GM19193 (cell line): ENCODE data around the gene HACD3.

Source experiments
- POLR2A ChIP-seq: IDR thresholded peaks from 4 replicates; pipeline ENCODE4 v1.6.1; 2011; ENCODE audit not compliant: insufficient read depth, insufficient read length; ENCODE audit errors: extremely low read depth

The HACD3 gene

DNA sequence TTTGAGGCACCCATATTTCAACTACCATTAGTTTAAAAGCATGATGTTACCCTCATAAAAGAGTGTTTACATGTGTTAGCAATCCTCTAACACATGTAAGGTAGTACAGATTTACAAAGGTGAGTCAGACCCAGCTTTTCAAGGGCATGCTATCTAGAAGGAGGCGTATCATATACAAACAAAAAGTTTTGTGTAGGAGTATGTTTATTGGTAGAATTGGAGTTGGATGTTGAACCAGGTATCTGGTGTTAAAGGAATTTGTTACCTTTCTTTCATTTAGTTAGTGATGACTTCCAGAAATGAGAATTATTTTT lies 2.4 kb downstream of the HACD3 start:
- TF ChIP-seq POLR2A: no peak

DNA sequence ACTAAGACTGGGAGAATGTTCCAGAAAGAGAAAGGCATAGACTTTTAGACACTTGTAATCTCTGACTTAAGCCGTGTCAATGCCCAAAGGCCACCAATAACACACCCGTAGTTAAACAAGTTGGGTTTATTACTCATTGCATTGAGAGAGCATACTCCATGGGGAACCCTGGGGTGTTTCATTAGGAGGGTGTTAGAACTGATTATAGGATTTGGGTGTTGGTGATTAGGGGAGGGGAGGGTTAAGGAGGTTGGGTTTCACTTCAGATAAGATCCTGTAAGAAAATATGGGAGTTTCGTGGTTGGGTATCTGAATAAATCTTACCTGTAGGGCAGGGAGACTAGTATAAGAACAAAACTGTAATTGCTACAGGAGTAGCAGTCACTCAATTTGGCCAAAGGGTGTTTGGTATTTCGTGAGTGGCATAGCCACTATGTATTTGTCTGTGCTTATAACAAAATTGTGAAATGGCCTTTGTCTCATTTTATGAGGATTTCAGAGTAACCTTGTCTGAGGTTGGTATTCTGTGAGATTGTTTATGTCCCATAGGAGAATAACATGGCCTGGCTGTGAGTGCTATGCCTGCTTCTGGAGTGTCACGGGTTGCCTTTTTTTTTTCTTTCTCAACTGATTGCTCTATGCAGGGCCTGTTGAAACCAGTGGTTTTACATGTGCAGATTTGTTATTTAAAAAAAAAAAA lies 2.9 kb downstream of the HACD3 start:
- no peak for TF ChIP-seq POLR2A

DNA sequence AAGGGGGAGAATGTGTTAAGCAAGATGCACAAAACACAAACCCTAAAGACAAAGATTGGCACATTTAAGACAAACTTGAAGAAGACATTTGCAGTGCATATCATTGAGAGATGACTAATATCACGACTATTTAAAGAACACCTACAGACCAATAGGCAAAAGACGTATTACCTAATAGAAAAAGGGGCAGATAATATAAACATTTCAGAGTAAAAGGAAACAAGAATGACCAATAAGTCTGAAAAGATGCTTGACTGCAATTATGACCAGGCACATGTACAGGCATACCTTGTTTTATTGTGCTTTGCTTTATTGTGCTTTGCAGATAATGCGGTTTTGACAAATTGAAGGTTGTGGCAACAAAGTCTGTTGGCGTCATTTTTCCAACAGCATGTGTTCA lies 4.9 kb downstream of the HACD3 start:
- no peak for TF ChIP-seq POLR2A

DNA sequence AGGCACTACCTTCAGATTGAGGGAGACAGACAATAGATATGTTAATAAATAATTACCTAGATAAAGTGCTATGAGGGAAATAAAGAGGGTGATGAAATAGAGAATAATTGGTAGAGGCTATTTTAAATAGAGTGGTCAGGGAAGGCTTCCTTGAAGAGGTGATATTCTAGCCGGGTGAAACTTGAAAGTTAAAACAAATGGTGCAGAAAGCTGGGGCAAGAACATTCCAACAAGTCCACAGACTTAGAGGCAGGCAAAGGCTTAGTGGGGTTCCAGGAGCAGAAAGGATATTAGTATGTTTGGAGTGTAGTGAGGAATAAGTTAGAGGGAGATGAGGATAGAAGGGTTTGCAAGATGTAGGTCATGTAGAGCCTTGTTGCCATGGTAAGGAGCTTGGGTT lies 10.1 kb downstream of the HACD3 start:
- TF ChIP-seq POLR2A: no peak

DNA sequence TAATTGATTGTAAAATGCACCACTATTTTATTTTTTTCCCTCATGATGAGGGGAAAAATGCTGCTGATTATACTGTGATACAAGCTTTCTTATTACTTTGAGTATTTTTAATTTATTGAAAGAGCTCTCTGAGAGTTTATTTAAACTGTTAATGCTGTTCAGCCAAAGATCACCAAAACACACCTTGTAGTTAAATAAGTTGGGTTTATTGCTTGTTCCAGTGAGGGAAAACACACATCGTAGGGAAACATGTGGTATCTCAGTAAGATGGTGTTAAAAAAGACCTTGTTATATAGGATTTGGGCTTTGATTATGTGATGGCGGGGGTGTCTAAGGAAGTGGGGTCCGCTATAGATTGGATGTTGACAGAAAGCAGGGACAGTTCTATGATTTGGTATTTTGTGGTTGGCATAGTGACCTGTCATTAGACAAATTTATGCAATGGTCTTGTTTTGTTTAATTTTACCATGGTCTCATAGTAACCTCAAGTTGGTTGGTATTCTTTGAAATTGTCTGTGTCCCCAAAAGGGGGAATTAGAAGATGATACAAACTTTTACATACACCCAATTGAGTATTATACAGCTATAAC lies 11.1 kb downstream of the HACD3 start:
- TF ChIP-seq POLR2A: no peak

DNA sequence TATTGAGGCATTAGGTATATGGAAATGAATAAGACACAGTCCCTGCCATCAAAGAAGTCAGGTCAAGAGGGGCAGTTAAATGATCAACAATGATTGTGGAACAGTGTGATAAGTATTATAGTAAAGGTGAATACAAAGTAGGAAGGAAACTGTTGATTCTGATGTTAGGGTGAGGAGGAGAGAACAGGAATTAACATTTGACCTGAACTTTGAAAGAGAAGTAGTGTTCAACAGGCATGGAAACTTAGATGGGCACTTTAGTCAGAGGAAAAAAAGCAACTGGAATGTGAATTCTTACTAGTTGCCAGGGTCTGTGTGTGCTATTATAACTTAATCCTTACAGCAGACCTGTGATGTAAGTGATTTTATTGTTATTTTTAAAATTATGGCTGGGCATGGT lies 17.6 kb downstream of the HACD3 start:
- no peak for TF ChIP-seq POLR2A

DNA sequence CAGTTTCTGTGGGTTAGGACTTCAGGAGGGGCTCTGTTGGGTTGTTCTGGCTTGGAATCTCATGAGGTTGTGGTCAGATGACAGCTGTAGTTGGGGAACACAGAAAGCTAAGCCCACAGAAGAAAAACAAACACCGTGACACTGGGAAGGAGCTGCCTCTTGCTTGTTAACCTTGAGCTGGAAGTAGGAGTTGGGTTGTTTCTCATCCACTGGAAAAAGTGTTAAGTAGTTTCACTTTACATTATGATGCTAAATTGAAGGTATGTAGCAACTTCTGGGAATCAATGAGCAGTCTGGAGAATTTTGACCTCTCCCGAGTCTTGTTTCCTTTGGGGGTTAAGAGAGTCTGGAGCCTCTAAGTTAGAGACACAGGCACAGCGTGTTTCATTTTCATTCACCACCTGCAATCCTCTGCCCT lies 20.4 kb downstream of the HACD3 start:
- TF ChIP-seq POLR2A: no peak

DNA sequence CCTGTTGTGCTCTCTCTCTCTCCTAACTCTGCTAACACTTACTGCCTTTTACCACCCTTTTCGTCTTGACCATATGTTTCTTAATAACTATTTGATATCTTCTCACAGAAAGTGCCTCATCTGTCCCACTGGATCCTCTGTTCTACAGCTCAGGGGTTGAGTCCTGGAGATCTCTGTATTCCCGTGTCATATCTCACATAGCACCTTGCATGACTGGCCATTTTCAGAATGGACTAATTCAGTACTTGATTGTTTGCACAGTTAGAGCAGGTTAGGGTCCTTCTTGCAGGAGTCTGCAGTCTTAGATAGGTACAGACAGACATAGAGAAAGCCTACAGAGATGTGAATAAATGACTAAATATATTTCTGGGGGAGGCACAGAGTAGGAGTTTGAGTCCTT lies 20.9 kb downstream of the HACD3 start:
- no peak for TF ChIP-seq POLR2A

DNA sequence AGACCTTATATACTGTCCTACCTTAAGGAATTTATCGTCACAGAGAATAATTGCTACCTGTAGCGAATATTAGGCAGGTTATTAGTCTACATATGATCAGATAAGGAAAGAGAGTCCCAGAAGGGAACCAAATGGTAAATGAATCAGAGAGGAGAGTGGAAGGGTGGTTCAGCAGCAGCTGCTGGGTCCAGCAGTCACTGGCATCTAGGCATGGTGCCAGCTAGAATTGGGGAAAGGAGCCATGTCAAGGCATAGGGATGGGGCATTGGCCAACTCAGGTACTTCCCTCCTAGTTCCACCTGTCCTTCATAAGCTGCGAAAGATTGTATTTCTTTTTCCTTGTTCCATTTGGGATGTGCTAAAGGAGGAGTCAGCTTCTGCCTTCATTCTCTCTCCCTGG lies 23.4 kb downstream of the HACD3 start:
- TF ChIP-seq POLR2A: no peak

DNA sequence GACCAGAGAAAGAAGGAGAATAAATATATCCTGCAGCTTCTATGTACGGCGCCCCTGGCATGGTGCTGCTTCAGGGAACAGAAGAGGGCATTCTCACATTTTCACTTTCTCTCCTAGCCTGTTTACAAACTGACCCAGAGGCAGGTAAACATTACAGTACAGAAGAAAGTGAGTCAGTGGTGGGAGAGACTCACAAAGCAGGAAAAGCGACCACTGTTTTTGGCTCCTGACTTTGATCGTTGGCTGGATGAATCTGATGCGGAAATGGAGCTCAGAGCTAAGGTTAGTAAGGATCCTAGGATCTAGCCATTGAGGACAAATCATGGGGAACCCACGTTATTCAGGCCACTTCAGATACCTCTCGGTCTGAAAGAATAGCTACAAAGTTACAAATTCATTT lies 26.4 kb downstream of the HACD3 start:
- no peak for TF ChIP-seq POLR2A

DNA sequence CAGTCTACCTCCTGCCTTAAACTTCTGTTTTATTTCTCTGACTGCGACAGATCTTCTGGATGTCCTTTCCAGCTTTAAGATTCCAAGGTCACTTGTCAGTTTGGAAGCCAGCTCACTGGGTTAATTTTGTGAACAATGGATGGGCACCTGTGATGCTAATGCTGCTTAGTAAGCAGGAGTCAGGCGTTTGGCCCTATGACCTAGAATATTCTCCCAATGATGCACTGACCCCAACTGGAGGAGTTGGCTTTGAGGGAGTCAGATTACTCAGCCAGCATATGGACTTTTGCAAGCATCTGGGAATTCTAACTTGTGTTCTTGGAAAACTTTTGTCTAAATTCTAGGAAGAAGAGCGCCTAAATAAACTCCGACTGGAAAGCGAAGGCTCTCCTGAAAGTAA lies 28.1 kb downstream of the HACD3 start:
- TF ChIP-seq POLR2A: no peak

DNA sequence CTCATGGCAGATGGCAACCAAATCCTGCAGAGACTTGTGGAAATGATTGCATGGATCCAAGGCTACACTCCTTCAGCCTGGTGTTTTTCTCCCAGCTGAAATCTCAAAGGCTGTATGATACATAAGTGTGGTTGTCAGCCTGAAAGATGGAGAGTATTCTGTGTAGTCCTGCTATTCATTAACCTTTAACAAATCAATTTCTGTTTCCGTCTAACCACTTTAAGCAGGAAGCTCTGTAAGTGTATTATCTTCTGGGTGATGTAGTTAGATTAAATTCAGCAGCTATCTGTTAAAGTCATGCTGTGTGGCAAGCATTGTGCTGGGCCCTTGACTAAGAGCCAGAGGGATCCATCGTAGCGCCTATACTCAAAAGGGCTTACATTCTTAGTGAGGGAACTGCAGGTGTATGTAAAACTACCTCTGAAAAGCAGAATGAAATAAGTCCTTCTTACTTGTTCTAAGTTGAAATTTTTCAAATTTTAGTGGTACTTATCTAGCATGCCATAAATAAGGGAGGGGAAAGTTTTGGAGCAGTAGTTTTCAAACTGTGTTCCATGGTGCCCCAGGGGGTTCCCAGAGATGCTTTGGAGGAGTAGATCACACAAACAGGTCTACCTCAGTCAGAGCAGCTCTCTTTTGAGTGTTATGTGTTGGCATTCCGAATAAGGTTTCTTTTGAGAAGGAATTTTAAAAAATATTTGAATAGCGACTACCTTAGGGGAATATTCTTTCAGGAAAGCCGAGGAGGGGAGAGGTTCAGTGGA lies 28.9 kb downstream of the HACD3 start:
- no peak for TF ChIP-seq POLR2A

DNA sequence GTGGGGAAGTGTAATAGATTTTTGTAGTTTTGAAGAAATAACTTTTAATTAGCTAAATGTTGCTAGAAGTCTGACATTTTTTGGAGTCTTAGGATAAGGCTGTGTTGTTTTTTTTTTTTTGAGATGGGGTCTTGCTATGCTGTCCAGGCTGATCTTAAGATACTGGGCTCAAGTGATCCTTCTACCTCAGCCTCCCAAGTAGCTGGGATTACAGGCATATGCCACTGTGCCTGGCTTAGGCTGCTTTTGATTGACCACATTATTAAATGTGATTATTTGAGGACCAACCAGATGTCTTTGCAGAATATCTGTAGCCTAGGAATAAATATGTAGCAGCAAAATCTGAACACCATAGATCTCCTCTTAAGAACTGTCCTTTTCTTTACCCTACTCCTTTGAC lies 29.7 kb downstream of the HACD3 start:
- TF ChIP-seq POLR2A: no peak

DNA sequence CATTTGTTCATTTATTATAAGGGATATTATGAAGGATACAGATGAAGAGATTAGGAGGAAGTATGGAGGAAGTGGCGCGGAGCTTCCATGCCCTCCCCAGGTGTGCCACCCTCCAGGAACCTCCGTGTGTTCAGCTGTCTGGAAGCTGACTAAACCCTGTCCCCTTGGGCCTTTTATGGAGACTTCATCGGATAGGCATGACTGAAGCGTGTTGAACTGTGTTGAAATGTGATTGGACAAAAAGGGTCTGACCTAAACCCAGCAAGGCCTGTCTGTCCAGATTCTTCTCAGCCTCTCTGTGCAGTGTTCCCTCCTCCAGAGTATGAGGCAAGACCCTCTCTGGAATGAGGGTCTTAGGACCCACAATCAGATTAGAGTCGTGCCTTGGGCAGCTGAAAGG lies 31.7 kb downstream of the HACD3 start:
- no peak for TF ChIP-seq POLR2A

DNA sequence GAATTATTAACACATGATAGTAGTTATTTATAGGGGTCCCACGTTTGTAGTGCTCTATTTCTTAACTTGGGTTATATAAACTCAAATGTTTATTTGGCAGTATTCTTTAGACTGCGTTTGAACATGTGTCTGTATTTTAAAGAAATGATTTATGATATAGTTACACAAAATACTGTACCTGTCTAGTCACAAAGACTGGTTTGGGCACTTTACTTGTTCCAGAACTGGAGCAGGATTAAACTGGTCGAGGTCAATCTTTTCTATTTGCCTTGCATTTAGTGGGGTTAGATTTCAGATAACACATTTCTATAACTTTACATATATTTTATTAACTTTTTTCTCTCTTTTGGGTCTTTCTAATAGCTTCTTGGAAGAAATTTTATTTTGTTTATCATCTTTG lies 39.5 kb downstream of the HACD3 start:
- no peak for TF ChIP-seq POLR2A

DNA sequence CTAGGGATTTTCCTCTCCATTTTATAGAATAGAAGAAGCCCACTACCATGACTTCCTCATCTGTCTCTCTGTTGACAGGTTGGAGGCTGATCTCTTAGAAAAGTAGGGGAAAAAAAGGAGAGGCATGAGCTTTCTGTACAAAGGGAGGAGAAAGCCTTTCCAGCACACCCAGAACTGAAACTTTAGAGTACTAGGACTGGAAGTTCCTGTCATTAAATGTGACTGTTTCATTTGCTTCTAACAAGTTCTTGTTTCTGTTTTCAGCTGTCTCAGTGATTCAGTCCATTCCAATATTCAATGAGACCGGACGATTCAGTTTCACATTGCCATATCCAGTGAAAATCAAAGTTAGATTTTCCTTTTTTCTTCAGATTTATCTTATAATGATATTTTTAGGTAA lies 41.7 kb downstream of the HACD3 start:
- no peak for TF ChIP-seq POLR2A

DNA sequence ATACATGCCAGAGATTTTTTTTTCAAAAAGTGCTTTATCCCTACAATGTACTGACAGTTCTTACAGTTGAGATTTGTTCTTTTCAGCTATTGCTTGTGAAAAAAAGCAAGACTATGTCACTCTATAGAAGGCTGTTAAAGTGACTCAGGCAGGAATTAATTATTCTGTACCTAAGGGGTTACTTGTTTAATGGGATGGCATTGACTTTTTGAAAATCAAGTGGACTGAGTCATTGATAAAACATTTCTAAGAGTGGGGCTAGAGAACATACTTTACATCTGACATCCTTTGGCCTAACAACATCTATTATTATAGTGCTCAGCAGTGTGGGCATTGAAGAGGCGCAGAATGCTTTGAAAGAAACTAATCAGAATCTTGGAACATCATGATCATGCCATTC lies 46.4 kb downstream of the HACD3 start:
- TF ChIP-seq POLR2A: no peak
